ENCODE data around the gene RANBP9. TPM values are rescaled to one million over a fixed set of nuclear protein-coding genes. Genes with fewer than 3 reads are reported as not detected.

Gene RANBP9
- total and polyA plus RNA-seq, 2 of the 13 experiments (the other 11 are each of a cell fraction or from before 2014, with no cell fraction given) = 26.6 to 30.6 TPM

DNA sequence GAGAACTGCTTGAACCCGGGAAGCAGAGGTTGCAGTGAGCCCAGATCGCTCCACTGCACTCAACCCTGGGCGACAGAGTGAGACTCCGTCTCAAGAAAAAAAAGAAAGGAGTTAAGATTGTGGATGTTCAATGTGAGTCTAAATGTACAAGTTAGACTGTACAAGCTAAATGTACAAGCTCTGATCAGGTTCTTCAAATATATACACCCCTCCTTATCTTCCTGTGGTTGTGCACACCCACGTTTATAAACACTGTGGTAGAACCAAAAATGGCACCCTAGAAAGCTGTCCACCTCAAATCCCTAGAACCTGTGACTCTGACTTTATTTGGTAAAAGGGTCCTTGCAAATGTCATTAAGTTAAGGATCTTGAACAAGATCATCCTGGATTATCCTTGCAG lies 11.2 kb upstream of the RANBP9 start (continued):
- TF ChIP-seq MED1 (CRISPR knock-in tag; IDR thresholded peaks at IDR 0.05) (no peak), ZSCAN31 (CRISPR knock-in tag; IDR thresholded peaks at IDR 0.05; ENCODE audit: low read depth) (no peak)
- TF ChIP-seq, protein P1, sequence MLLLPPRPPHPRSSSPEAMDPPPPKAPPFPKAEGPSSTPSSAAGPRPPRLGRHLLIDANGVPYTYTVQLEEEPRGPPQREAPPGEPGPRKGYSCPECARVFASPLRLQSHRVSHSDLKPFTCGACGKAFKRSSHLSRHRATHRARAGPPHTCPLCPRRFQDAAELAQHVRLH (CRISPR knock-in tag; IDR thresholded peaks at IDR 0.05; ENCODE audit: borderline replicate concordance, low read depth) = no peak

DNA sequence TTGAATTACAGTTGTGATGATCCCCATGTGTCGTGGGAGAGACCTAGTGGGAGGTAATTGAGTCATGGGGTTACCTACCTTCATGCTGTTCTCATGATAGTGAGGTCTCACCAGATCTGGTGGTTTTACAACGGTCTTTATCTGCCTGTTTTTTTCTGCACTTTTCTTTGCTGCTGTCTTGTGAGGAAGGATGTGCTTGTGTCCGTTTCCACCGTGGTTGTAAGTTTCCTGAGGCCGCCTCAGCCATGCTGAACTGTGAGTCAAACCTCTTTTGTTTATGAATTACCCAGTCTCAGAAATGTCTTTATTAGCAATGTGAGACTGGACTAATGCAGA lies 6.5 kb upstream of the RANBP9 start:
- no peaks in the 10 kb centered on the region for H4K20me1 ChIP-seq (ENCODE audit: insufficient read depth, low read length)
- no peaks in the 10 kb centered on the region for H3K36me3 ChIP-seq (replicated peaks in 1 of 2; ENCODE audit: control insufficient read depth in 1 of 2, insufficient read depth in 2 of 2, low read length in 2 of 2)
- FAIRE-seq = no peak
- no peak overlapping the region for H3K4me2 ChIP-seq (ENCODE audit: low read depth, low read length)
- WGBS (ENCODE audit: low lambda C conversion rate) = 82% methylated on average over 5 of the region's 5 CpGs
- H3K4me3 ChIP-seq (replicated peaks in 1 of 3; ENCODE audit: insufficient read depth in 1 of 3, low read depth in 2 of 3, low read length in 3 of 3) = no peak overlapping the region
- no peak overlapping the region for H2AFZ ChIP-seq (ENCODE audit: low read length)
- POLR2A ChIA-PET = no interaction called here
- H3K9ac ChIP-seq (ENCODE audit: insufficient read depth, low read depth, low read length) = no peak overlapping the region
- H3K27me3 ChIP-seq (ENCODE audit: control insufficient read depth in 1 of 2, insufficient read depth in 2 of 2, low read length in 2 of 2) = no peaks in the 10 kb centered on the region; a peak in 1 of 5 replicates
- no peak for TF ChIP-seq NCOR1 (IDR thresholded peaks at IDR 0.05; ENCODE audit: borderline replicate concordance, low read length)
- TF ChIP-seq ZFAT (CRISPR knock-in tag; conservative IDR thresholded peaks at IDR 0.05) = no peak
- TF ChIP-seq, protein P2, sequence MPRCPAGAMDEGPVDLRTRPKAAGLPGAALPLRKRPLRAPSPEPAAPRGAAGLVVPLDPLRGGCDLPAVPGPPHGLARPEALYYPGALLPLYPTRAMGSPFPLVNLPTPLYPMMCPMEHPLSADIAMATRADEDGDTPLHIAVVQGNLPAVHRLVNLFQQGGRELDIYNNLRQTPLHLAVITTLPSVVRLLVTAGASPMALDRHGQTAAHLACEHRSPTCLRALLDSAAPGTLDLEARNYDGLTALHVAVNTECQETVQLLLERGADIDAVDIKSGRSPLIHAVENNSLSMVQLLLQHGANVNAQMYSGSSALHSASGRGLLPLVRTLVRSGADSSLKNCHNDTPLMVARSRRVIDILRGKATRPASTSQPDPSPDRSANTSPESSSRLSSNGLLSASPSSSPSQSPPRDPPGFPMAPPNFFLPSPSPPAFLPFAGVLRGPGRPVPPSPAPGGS (CRISPR knock-in tag; IDR thresholded peaks at IDR 0.05) = no peak
- no peak for TF ChIP-seq ARID2 (CRISPR knock-in tag; IDR thresholded peaks at IDR 0.05; ENCODE audit: borderline replicate concordance)
- TF ChIP-seq HOXA5 (CRISPR knock-in tag; IDR thresholded peaks at IDR 0.05) = no peak
- no peak for TF ChIP-seq ZNF292 (CRISPR knock-in tag; IDR thresholded peaks at IDR 0.05; ENCODE audit: borderline replicate concordance, low read depth)
- TF ChIP-seq TBX2 (CRISPR knock-in tag; IDR thresholded peaks at IDR 0.05; ENCODE audit: borderline replicate concordance) = no peak
- TF ChIP-seq PHF5A (CRISPR knock-in tag; IDR thresholded peaks at IDR 0.05; ENCODE audit: low read depth, unreplicated experiment) = no peak
- no peak for TF ChIP-seq JARID2 (CRISPR knock-in tag; IDR thresholded peaks at IDR 0.05; ENCODE audit: insufficient replicate concordance)
- TF ChIP-seq ZNF20 (CRISPR knock-in tag; IDR thresholded peaks at IDR 0.05) = no peak
- TF ChIP-seq TP53 (CRISPR knock-in tag; conservative IDR thresholded peaks at IDR 0.05) = no peak
- no peak for TF ChIP-seq TCF7 (IDR thresholded peaks at IDR 0.05; ENCODE audit: low read depth)
- no peak for TF ChIP-seq GATAD2A (CRISPR knock-in tag; IDR thresholded peaks at IDR 0.05)
- TF ChIP-seq RBAK (CRISPR knock-in tag; IDR thresholded peaks at IDR 0.05) = no peak
- TF ChIP-seq ASH2L (IDR thresholded peaks at IDR 0.05; ENCODE audit: insufficient read length, low read depth, low read length) = no peak
- TF ChIP-seq ZNF496 (CRISPR knock-in tag; IDR thresholded peaks at IDR 0.05; ENCODE audit: insufficient replicate concordance) = no peak
- TF ChIP-seq CENPX (CRISPR knock-in tag; IDR thresholded peaks at IDR 0.05) = no peak
- TF ChIP-seq ZMYM2 (CRISPR knock-in tag; IDR thresholded peaks at IDR 0.05) = no peak
- TF ChIP-seq KDM2A (CRISPR knock-in tag; IDR thresholded peaks at IDR 0.05; ENCODE audit: borderline replicate concordance, low read depth) = no peak
- H3K9me3 ChIP-seq (ENCODE audit: low read length) = no peaks in the 10 kb centered on the region
- H3K79me2 ChIP-seq (ENCODE audit: insufficient read depth, low read length) = no peaks in the 10 kb centered on the region
- H3K27ac ChIP-seq (ENCODE audit: extremely low read length, insufficient read depth, low read length) = no peak overlapping the region
- no peak for ATAC-seq
- CTCF ChIA-PET (ENCODE audit: low intra/inter-chr PET ratio, low total read pairs) = no interaction called here
- intact Hi-C loops (cut with micrococcal nuclease; ENCODE audit: unreplicated experiment) = no loop called here
- BruUV-seq (replicated peaks) = no TSS peak
- in situ Hi-C loops (cut with HindIII; ENCODE audit: extremely low pct_ligation_motif_present, low pct_unique_long_range_greater_than_20kb) = no loop called here
- no peak for DNase-seq (ENCODE audit: low spot score)
- peaks cover 21% of the 10 kb centered on the region for H3K4me1 ChIP-seq (ENCODE audit: insufficient read depth, low read length)
